Mesendoderm (in vitro differentiated cells): ENCODE data around the gene PNLIPRP3.

Experiments used
- DNase-seq: peaks from one replicate; pipeline ENCODE4 v3.0.0; 2013
- H2AK5ac ChIP-seq: 2 replicates; pipeline ENCODE4 v1.6.1; 2013; ENCODE audit warnings: low read length, inconsistent platforms
- H2BK120ac ChIP-seq: 2 replicates; pipeline ENCODE4 v1.6.1; 2013; ENCODE audit warnings: low read depth, mild to moderate bottlenecking, low read length, moderate library complexity, mixed read lengths
- H2BK15ac ChIP-seq: replicated peaks from 2 replicates; pipeline ENCODE4 v1.6.1; 2013; ENCODE audit warnings: low read depth, mild to moderate bottlenecking, moderate library complexity
- H2BK5ac ChIP-seq: 2 replicates; pipeline ENCODE4 v1.6.1; 2013; ENCODE audit warnings: low read length, inconsistent platforms
- H3K18ac ChIP-seq: 2 replicates; pipeline ENCODE4 v1.6.1; 2013; ENCODE audit warnings: mild to moderate bottlenecking, low read length, mixed read lengths
- H3K23ac ChIP-seq: one replicate; pipeline ENCODE4 v1.6.1; 2013; ENCODE audit warnings: low read length
- H3K27ac ChIP-seq: 2 replicates; pipeline ENCODE4 v1.5.1; 2013; ENCODE audit warnings: low read depth, mild to moderate bottlenecking, inconsistent platforms, low read length, moderate library complexity
- H3K27me3 ChIP-seq: 2 replicates; pipeline ENCODE4 v1.6.1; 2013; ENCODE audit warnings: low read length, control low read depth, mild to moderate bottlenecking, inconsistent platforms; ENCODE audit not compliant: insufficient read depth, poor library complexity
- H3K36me3 ChIP-seq: 2 replicates; pipeline ENCODE4 v1.6.1; 2013; ENCODE audit warnings: low read length, inconsistent platforms; ENCODE audit not compliant: control insufficient read depth, insufficient read depth
- H3K4ac ChIP-seq: one replicate; pipeline ENCODE4 v1.6.1; 2013; ENCODE audit warnings: low read depth, mild to moderate bottlenecking, low read length, moderate library complexity
- H3K4me1 ChIP-seq: 2 replicates; pipeline ENCODE4 v1.6.1; 2013; ENCODE audit warnings: low read depth, low read length, inconsistent platforms; ENCODE audit not compliant: control insufficient read depth
- H3K4me2 ChIP-seq: 2 replicates; pipeline ENCODE4 v1.6.1; 2013; ENCODE audit warnings: low read length
- H3K4me3 ChIP-seq: 2 replicates; pipeline ENCODE4 v1.5.1; 2013; ENCODE audit warnings: mild to moderate bottlenecking, low read length
- H3K56ac ChIP-seq: one replicate; pipeline ENCODE4 v1.6.1; 2013; ENCODE audit warnings: low read length
- H3K79me1 ChIP-seq: 2 replicates; pipeline ENCODE4 v1.6.1; 2013; ENCODE audit warnings: low read length, inconsistent platforms
- H3K79me2 ChIP-seq: 2 replicates; pipeline ENCODE4 v1.6.1; 2013; ENCODE audit warnings: mild to moderate bottlenecking, low read length; ENCODE audit not compliant: control insufficient read depth, insufficient read depth
- H3K9ac ChIP-seq: 2 replicates; pipeline ENCODE4 v1.6.1; 2013; ENCODE audit warnings: low read length, inconsistent platforms
- H4K5ac ChIP-seq: one replicate; pipeline ENCODE4 v1.6.1; 2013; ENCODE audit warnings: low read length
- H4K8ac ChIP-seq: one replicate; pipeline ENCODE4 v1.6.1; 2013; ENCODE audit warnings: low read depth, mild to moderate bottlenecking, control low read depth, low read length, moderate library complexity
- WGBS: extraction: QIAGEN DNeasy Blood & Tissue Kit; methylation state at CpG from one replicate; pipeline ENCODE4 v1.1.7; 2013; ENCODE audit warnings: low lambda C conversion rate, missing lambda C conversion rate; ENCODE audit not compliant: insufficient coverage; ENCODE audit errors: extremely low coverage; 5-methylcytosine and 5-hydroxymethylcytosine counted together

Gene PNLIPRP3

DNA sequence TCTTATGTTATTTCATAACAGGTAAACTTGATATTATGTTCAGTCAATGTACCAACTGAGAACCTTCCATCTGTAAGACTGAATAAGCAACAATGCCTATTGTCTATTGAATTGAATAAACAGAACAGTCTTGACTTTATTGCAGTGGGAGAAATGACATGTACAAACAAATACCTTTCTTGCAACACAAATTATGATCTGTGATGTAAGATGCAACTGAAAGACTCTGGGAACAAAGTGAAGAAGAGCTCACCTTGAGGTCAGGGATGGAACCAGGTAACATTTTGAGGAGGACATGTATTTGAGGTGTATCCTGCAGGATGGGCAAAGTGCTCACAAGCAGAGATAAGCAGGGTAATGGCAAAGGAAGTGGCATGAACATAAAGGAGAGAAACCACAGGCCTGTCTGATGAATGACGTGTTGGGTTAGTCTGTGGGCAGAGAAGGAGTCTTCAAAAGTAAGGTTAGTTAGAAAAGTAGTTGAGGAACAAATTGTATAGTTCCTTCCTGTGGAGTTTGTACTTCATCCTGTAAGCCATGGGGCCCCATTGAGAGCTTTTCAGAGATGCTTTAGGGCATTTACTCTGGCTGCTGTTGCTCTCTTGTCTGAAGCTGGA lies 9.5 kb downstream of the PNLIPRP3 start:
- no peak overlapping the region for H3K56ac ChIP-seq
- no peak overlapping the region for H4K5ac ChIP-seq
- no peak overlapping the region for H3K27ac ChIP-seq
- H3K4me1 ChIP-seq: no peaks in the 10 kb centered on the region
- H3K79me1 ChIP-seq: no peaks in the 10 kb centered on the region
- H4K8ac ChIP-seq: no peak overlapping the region
- H2BK15ac ChIP-seq: no peak overlapping the region
- H3K23ac ChIP-seq: no peak overlapping the region
- no peak overlapping the region for H3K4ac ChIP-seq
- no peak overlapping the region for H2BK5ac ChIP-seq
- H3K4me3 ChIP-seq: no peak overlapping the region
- H3K36me3 ChIP-seq: no peaks in the 10 kb centered on the region
- no peak overlapping the region for H3K9ac ChIP-seq
- H3K18ac ChIP-seq: no peak overlapping the region
- H3K27me3 ChIP-seq: no peaks in the 10 kb centered on the region
- no peak overlapping the region for H2BK120ac ChIP-seq
- no peaks in the 10 kb centered on the region for H3K79me2 ChIP-seq
- H2AK5ac ChIP-seq: no peak overlapping the region
- no peak overlapping the region for H3K4me2 ChIP-seq
- no CpG with 5 or more reads among the region's 1 CpG for WGBS
- no peak for DNase-seq

DNA sequence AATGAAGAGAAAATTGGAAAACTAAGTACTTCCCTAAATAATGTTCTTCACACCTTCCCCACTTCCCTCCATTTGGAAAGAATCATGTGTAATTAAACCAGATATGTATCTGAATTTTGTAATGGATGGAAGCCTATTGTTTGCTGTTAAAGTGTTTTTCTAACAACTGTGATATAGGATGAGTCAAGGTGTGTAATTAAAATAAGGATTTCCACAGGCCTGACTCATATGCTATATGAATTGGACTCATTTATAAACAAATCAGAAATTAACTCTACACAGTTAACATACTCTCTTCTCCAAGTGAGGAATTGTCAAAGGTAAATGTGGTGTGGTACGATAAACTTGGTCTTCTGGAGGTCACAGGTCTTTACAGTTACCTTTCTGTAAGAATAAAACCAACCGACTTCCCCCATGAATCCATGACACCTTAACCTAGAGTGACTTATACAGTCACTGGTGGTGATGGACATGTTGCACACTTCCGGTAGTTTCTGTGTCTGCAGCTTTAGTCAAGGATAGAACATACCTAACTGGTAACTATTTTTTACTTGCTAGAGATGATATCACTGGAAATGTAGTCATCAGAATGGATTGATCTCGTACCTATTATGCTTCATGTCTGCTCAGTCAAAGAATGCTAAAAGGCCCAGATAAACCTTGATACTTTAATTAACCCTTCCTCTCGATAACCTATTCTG lies 12.8 kb downstream of the PNLIPRP3 start:
- no peak overlapping the region for H2AK5ac ChIP-seq
- no peak overlapping the region for H3K27ac ChIP-seq
- H3K4me1 ChIP-seq: no peaks in the 10 kb centered on the region
- H2BK15ac ChIP-seq: no peak overlapping the region
- no peak overlapping the region for H3K4me3 ChIP-seq
- DNase-seq: no peak
- H4K8ac ChIP-seq: no peak overlapping the region
- H2BK120ac ChIP-seq: no peak overlapping the region
- no peak overlapping the region for H3K56ac ChIP-seq
- no peaks in the 10 kb centered on the region for H3K36me3 ChIP-seq
- H3K27me3 ChIP-seq: no peaks in the 10 kb centered on the region
- no peak overlapping the region for H3K18ac ChIP-seq
- no peak overlapping the region for H2BK5ac ChIP-seq
- WGBS: no CpG with 5 or more reads among the region's 5 CpGs
- no peak overlapping the region for H3K9ac ChIP-seq
- no peaks in the 10 kb centered on the region for H3K79me2 ChIP-seq
- H3K79me1 ChIP-seq: no peaks in the 10 kb centered on the region
- no peak overlapping the region for H3K4me2 ChIP-seq
- H3K23ac ChIP-seq: no peak overlapping the region
- H3K4ac ChIP-seq: no peak overlapping the region
- H4K5ac ChIP-seq: no peak overlapping the region

DNA sequence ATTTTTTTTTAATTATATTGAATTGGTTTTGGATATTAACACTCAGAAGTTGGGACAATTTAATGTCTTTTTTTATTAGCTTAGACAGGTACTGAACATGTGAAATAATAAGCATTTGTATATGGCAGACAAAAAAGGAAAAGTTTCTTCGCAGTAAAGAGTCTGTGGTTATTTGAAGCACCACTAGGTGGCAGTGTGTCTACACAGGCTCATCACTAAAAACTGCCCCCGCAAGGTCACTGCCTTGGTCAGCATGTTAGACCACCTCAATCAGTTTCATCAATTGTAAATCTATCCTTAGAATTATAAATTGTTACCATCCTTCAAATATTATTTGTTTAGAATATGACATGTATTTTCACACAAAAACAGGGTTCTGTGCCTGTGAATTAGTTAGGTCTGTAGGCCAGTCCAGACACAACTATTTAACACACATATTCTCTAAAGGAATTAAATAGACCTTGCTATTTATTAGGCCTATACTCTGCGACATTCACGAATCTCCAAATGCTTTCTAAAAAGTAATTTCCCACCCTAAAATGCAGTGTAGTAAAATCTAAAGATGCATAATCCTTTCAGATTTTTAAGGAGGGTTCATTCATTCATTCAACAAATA lies 17.0 kb downstream of the PNLIPRP3 start:
- H3K9ac ChIP-seq: no peak overlapping the region
- no peak overlapping the region for H3K4me3 ChIP-seq
- H3K4ac ChIP-seq: no peak overlapping the region
- no peak overlapping the region for H3K27ac ChIP-seq
- H2AK5ac ChIP-seq: no peak overlapping the region
- H3K18ac ChIP-seq: no peak overlapping the region
- no peak overlapping the region for H4K8ac ChIP-seq
- no peaks in the 10 kb centered on the region for H3K36me3 ChIP-seq
- H3K56ac ChIP-seq: no peak overlapping the region
- H3K79me1 ChIP-seq: no peaks in the 10 kb centered on the region
- no peaks in the 10 kb centered on the region for H3K27me3 ChIP-seq
- H3K23ac ChIP-seq: no peak overlapping the region
- H2BK120ac ChIP-seq: no peak overlapping the region
- WGBS: no CpG with 5 or more reads among the region's 4 CpGs
- H2BK15ac ChIP-seq: no peak overlapping the region
- no peak overlapping the region for H4K5ac ChIP-seq
- DNase-seq: peak; percentile 51
- H2BK5ac ChIP-seq: no peak overlapping the region
- H3K4me1 ChIP-seq: no peaks in the 10 kb centered on the region
- H3K79me2 ChIP-seq: no peaks in the 10 kb centered on the region
- H3K4me2 ChIP-seq: no peak overlapping the region

DNA sequence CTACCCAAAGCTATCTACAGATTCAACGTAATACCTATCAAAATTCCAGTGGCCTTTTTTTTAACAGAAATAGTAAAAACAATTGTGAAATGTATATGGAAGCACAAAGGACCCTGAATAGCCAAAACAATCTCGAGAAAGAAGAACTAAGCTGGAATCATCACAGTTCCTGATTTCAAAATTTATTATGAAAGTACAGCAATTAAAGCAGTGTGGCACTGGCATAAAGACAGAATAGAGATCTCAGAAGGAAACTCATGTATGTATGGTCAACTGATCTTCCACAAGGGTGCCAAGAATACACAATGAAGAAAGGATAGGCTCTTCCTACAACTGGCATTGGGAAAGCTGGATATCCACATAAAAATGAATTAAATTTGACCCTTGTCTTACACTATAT lies 23.2 kb downstream of the PNLIPRP3 start:
- WGBS: no CpG with 5 or more reads among the region's 2 CpGs
- DNase-seq: no peak
- Histone ChIP-seq H3K36me3 (no peaks in the 10 kb centered on the region), H3K27me3 (no peaks in the 10 kb centered on the region), H3K9ac (no peak overlapping the region), H3K23ac (no peak overlapping the region), H2BK120ac (no peak overlapping the region), H3K4ac (no peak overlapping the region), H3K18ac (no peak overlapping the region), H2BK5ac (no peak overlapping the region), H3K79me2 (no peaks in the 10 kb centered on the region), H4K8ac (no peak overlapping the region), H3K4me1 (no peaks in the 10 kb centered on the region), H4K5ac (no peak overlapping the region), H2AK5ac (no peak overlapping the region), H2BK15ac (no peak overlapping the region), H3K27ac (no peak overlapping the region), H3K79me1 (no peaks in the 10 kb centered on the region), H3K4me2 (no peak overlapping the region), H3K56ac (no peak overlapping the region), H3K4me3 (no peak overlapping the region)

DNA sequence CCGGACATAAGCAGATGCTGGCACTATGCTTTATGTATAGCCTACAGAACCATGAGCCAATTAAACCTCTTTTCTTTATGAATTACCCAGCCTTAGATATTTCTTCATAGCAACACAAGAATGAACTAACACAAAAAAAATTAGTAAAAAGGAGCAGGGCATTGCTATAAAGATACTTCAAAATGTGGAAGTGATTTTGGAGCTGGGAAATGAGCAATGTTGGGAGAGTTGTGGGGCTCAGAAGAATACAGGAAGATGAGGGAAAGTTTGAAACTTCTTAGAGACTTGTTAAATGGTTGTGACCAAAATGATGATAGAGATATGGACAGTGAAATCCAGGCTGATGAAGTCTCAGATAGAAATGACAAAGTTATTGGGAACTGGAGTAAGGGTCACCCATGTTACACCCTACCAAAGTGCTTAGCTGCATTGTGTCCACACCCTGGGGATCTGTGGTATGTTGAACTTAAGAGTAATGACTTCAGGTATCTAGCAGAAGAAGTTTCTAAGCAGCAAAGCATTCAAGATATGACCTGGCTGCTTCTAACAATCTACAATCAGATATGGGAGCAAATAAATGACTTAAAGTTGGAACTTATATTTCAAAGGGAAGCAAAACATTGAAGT lies 24.2 kb downstream of the PNLIPRP3 start:
- Histone ChIP-seq H3K79me1 (no peaks in the 10 kb centered on the region), H2BK5ac (no peak overlapping the region), H3K4me2 (no peak overlapping the region), H3K9ac (no peak overlapping the region), H3K4ac (no peak overlapping the region), H2BK120ac (no peak overlapping the region), H3K56ac (no peak overlapping the region), H2BK15ac (no peak overlapping the region), H3K23ac (no peak overlapping the region), H2AK5ac (no peak overlapping the region), H3K4me3 (no peak overlapping the region), H3K4me1 (no peaks in the 10 kb centered on the region), H4K5ac (no peak overlapping the region), H3K27me3 (no peaks in the 10 kb centered on the region), H3K36me3 (no peaks in the 10 kb centered on the region), H3K18ac (no peak overlapping the region), H3K27ac (no peak overlapping the region), H3K79me2 (no peaks in the 10 kb centered on the region), H4K8ac (no peak overlapping the region)
- no peak for DNase-seq
- no CpG with 5 or more reads among the region's 1 CpG for WGBS
